ENCODE data around the gene TMEM109. TPM values are rescaled to one million over a fixed set of nuclear protein-coding genes. Genes with fewer than 3 reads are reported as not detected.

TMEM109 gene
- total RNA-seq, 1 experiment from 2014 or later, result 26.8 TPM

DNA sequence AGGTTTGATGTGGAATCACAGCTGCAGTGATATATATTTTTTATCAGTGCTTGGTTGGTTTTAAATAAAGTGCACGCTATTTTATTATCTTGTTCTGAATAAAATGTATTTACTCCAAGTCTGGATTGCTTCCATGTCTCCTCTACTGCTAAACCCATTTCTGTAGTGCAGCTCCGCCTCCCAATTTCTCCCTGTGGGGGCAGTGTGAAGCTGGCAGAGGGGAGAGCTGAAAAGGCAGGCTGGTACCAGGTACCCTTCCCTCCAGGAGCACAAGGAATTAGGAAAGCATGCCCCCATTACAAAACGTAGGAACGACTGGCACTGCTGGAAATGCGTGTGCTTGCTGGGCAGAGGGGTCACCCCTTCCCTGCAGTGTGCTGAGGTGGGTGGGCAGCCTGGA lies 9.4 kb downstream of the TMEM109 start (continued):
- TF ChIP-seq, protein P1, sequence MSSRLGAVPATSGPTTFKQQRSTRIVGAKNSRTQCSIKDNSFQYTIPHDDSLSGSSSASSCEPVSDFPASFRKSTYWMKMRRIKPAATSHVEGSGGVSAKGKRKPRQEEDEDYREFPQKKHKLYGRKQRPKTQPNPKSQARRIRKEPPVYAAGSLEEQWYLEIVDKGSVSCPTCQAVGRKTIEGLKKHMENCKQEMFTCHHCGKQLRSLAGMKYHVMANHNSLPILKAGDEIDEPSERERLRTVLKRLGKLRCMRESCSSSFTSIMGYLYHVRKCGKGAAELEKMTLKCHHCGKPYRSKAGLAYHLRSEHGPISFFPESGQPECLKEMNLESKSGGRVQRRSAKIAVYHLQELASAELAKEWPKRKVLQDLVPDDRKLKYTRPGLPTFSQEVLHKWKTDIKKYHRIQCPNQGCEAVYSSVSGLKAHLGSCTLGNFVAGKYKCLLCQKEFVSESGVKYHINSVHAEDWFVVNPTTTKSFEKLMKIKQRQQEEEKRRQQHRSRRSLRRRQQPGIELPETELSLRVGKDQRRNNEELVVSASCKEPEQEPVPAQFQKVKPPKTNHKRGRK (CRISPR knock-in tag; IDR thresholded peaks at IDR 0.05; ENCODE audit: borderline replicate concordance), result no peak
- TF ChIP-seq, protein P2, sequence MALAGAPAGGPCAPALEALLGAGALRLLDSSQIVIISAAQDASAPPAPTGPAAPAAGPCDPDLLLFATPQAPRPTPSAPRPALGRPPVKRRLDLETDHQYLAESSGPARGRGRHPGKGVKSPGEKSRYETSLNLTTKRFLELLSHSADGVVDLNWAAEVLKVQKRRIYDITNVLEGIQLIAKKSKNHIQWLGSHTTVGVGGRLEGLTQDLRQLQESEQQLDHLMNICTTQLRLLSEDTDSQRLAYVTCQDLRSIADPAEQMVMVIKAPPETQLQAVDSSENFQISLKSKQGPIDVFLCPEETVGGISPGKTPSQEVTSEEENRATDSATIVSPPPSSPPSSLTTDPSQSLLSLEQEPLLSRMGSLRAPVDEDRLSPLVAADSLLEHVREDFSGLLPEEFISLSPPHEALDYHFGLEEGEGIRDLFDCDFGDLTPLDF (CRISPR knock-in tag; IDR thresholded peaks at IDR 0.05), result no peak
- TF ChIP-seq, protein P3, sequence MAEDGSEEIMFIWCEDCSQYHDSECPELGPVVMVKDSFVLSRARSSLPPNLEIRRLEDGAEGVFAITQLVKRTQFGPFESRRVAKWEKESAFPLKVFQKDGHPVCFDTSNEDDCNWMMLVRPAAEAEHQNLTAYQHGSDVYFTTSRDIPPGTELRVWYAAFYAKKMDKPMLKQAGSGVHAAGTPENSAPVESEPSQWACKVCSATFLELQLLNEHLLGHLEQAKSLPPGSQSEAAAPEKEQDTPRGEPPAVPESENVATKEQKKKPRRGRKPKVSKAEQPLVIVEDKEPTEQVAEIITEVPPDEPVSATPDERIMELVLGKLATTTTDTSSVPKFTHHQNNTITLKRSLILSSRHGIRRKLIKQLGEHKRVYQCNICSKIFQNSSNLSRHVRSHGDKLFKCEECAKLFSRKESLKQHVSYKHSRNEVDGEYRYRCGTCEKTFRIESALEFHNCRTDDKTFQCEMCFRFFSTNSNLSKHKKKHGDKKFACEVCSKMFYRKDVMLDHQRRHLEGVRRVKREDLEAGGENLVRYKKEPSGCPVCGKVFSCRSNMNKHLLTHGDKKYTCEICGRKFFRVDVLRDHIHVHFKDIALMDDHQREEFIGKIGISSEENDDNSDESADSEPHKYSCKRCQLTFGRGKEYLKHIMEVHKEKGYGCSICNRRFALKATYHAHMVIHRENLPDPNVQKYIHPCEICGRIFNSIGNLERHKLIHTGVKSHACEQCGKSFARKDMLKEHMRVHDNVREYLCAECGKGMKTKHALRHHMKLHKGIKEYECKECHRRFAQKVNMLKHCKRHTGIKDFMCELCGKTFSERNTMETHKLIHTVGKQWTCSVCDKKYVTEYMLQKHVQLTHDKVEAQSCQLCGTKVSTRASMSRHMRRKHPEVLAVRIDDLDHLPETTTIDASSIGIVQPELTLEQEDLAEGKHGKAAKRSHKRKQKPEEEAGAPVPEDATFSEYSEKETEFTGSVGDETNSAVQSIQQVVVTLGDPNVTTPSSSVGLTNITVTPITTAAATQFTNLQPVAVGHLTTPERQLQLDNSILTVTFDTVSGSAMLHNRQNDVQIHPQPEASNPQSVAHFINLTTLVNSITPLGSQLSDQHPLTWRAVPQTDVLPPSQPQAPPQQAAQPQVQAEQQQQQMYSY (CRISPR knock-in tag; IDR thresholded peaks at IDR 0.05), result no peak
- TF ChIP-seq, protein P4, sequence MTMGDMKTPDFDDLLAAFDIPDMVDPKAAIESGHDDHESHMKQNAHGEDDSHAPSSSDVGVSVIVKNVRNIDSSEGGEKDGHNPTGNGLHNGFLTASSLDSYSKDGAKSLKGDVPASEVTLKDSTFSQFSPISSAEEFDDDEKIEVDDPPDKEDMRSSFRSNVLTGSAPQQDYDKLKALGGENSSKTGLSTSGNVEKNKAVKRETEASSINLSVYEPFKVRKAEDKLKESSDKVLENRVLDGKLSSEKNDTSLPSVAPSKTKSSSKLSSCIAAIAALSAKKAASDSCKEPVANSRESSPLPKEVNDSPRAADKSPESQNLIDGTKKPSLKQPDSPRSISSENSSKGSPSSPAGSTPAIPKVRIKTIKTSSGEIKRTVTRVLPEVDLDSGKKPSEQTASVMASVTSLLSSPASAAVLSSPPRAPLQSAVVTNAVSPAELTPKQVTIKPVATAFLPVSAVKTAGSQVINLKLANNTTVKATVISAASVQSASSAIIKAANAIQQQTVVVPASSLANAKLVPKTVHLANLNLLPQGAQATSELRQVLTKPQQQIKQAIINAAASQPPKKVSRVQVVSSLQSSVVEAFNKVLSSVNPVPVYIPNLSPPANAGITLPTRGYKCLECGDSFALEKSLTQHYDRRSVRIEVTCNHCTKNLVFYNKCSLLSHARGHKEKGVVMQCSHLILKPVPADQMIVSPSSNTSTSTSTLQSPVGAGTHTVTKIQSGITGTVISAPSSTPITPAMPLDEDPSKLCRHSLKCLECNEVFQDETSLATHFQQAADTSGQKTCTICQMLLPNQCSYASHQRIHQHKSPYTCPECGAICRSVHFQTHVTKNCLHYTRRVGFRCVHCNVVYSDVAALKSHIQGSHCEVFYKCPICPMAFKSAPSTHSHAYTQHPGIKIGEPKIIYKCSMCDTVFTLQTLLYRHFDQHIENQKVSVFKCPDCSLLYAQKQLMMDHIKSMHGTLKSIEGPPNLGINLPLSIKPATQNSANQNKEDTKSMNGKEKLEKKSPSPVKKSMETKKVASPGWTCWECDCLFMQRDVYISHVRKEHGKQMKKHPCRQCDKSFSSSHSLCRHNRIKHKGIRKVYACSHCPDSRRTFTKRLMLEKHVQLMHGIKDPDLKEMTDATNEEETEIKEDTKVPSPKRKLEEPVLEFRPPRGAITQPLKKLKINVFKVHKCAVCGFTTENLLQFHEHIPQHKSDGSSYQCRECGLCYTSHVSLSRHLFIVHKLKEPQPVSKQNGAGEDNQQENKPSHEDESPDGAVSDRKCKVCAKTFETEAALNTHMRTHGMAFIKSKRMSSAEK (CRISPR knock-in tag; IDR thresholded peaks at IDR 0.05; ENCODE audit: borderline replicate concordance), result no peak
- TF ChIP-seq, protein P5, sequence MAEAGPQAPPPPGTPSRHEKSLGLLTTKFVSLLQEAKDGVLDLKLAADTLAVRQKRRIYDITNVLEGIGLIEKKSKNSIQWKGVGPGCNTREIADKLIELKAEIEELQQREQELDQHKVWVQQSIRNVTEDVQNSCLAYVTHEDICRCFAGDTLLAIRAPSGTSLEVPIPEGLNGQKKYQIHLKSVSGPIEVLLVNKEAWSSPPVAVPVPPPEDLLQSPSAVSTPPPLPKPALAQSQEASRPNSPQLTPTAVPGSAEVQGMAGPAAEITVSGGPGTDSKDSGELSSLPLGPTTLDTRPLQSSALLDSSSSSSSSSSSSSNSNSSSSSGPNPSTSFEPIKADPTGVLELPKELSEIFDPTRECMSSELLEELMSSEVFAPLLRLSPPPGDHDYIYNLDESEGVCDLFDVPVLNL (CRISPR knock-in tag; IDR thresholded peaks at IDR 0.05; ENCODE audit: borderline replicate concordance, low read depth), result no peak
- TF ChIP-seq, protein P6, sequence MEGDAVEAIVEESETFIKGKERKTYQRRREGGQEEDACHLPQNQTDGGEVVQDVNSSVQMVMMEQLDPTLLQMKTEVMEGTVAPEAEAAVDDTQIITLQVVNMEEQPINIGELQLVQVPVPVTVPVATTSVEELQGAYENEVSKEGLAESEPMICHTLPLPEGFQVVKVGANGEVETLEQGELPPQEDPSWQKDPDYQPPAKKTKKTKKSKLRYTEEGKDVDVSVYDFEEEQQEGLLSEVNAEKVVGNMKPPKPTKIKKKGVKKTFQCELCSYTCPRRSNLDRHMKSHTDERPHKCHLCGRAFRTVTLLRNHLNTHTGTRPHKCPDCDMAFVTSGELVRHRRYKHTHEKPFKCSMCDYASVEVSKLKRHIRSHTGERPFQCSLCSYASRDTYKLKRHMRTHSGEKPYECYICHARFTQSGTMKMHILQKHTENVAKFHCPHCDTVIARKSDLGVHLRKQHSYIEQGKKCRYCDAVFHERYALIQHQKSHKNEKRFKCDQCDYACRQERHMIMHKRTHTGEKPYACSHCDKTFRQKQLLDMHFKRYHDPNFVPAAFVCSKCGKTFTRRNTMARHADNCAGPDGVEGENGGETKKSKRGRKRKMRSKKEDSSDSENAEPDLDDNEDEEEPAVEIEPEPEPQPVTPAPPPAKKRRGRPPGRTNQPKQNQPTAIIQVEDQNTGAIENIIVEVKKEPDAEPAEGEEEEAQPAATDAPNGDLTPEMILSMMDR (IDR thresholded peaks at IDR 0.05), result no peak
- TF ChIP-seq NFATC4 (CRISPR knock-in tag; IDR thresholded peaks at IDR 0.05), result no peak
- TF ChIP-seq, protein P7, sequence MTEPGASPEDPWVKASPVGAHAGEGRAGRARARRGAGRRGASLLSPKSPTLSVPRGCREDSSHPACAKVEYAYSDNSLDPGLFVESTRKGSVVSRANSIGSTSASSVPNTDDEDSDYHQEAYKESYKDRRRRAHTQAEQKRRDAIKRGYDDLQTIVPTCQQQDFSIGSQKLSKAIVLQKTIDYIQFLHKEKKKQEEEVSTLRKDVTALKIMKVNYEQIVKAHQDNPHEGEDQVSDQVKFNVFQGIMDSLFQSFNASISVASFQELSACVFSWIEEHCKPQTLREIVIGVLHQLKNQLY (CRISPR knock-in tag; IDR thresholded peaks at IDR 0.05), result no peak
- no peak for TF ChIP-seq CREM (CRISPR knock-in tag; IDR thresholded peaks at IDR 0.05)
- TF ChIP-seq SP1 (CRISPR knock-in tag; conservative IDR thresholded peaks at IDR 0.05), result no peak
- TF ChIP-seq TEAD4 (CRISPR knock-in tag; IDR thresholded peaks at IDR 0.05), result no peak
